Measurements from ENCODE around the gene BTNL2. TPM values are rescaled to one million over a fixed set of nuclear protein-coding genes. Genes with fewer than 3 reads are reported as not detected.

Gene BTNL2
- total RNA-seq, 1 donor from 2014 or later = not detected

DNA sequence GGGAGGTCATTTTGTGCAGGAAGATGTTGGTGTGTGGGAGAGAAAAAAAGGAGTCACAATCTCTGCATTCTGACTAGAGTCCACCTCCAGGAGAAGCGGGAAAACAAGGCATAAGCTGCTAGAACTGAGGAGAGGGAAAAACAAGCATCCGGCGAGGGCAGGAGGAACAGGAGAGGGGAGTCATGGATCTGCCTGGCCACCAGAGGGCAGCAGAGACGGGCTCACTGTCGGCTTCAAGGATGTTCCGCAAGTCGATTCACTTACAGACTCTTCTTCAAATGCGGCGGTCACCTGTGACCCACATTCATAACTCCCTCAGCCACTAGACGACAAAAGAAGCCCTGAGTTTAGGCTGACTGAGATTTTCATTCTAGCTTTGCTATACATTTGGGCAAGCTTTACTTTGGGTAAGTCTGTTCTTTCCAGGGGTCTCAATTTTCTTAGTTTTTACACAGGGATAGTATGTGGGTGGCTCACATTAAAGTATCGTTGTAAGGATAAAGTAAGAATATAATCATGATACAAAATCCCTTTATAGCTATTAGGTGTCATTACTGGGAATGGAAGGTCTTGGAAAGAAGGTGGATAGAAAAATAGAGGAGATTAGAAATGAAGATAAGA is 6.6 kb upstream of the BTNL2 start:
- DNase-seq (ENCODE audit: low read depth) = peak; percentile 63

DNA sequence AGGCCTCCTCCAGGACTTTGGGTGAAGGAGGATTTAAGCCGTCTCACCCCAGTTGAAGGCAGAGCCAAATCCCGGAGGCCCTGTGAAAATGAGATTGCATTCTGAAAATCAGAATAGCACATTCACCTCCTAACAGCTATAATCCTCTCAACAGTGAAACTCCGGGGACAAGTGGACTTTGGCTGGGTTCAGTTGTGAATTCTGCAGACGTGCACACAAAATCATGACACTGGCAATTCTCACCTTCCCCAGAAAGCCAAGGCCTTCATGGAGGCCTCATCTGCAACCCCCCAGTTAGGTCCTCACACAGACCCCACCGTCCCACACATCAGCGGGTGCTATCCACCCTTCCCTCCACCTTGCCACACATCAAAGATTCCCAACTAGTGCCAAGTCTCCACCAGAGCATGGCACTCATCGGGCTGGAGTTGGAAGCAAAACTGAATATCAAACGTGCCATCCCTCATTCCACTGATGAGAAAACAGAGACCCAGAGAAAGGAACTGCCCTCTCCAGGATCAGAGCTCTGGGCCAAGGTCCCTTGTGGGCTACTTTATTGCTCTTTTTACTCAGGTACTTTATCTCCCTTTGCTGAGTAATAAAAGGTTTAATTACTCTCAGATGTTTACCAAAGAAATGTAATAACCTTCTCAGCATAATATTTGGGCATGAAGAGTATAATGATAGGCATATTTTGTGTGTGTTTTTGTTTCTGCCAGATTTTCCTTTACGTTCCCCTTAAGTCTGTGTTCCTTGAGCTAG is 4.8 kb upstream of the BTNL2 start:
- DNase-seq (ENCODE audit: low read depth) = no peak

DNA sequence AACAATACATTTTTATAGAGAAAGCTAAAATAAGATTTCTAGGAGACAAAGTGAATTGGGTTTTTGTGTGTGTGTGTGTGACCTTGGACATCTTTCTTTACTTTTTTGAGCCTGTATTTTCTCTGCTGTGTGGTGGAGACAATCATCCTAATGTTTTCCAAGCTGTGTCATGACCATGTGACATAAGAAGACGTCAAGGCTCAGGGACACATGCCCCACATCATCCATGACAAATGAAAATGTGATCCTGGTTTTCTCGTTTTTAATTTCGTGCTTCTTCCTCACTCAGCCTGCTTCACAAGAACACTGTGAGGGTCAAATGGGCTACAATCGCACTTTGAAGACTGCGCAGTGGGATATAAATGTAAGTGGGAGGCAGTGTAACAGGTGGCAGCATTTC is 3.9 kb upstream of the BTNL2 start:
- DNase-seq (ENCODE audit: low read depth) = no peak

DNA sequence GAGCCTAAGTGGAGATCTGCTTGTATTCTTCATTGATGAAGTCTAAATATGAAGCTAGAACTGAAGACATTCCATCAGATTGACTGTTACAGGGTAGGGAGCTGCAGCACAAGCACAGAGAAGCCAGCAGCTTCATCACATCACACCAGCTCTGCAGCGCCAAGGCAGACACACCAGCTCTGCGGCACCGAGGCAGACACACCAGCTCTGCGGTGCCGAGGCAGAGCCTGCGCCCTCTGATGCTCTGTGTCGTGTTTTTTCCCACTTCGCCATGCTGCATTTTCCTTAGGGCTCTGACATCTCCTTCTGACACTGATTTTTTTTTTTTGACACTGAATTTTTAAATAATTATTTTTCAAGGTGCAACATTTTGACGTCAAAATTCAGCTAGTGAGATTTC is 784 bp downstream of the BTNL2 start:
- no peak for DNase-seq (ENCODE audit: low read depth)

DNA sequence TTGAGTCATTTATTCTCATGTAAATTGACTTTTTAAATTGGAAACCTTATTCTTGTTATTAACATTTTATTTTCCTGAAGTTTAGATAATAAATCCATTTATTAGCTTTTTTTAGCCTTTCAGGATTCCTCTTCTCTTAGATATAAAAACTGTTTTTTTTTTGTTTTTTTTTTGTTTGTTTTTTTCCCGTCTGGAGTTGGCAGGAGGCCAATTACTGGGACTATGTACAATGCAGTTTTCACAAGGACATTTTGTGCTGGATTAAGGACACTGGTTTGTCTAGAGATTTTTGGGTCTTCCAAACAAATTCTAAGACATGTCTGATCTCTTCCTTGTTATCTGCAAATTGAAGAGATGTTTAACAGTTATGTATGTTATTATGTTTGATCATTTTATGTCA is 1.3 kb downstream of the BTNL2 start:
- no peak for DNase-seq (ENCODE audit: low read depth)

DNA sequence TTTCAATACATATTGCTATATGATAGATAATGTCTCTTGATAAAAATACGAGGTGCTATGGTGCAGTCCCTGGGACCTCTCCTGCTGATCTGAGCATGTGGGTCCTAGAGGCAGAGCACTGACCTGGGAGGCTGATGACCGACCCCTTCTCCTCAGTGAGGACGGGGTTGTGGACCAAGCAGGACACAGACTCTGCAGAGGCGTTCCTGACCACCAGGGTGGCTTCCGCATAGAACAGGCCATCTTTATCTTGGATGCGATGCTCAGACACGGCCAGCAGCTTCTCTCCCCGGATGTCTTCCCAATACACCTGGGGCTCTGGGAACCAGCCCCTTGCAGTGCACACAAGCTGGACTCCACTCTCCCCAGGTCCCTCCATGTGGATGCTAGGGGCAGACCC is 4.2 kb downstream of the BTNL2 start:
- no peak for DNase-seq (ENCODE audit: low read depth)

DNA sequence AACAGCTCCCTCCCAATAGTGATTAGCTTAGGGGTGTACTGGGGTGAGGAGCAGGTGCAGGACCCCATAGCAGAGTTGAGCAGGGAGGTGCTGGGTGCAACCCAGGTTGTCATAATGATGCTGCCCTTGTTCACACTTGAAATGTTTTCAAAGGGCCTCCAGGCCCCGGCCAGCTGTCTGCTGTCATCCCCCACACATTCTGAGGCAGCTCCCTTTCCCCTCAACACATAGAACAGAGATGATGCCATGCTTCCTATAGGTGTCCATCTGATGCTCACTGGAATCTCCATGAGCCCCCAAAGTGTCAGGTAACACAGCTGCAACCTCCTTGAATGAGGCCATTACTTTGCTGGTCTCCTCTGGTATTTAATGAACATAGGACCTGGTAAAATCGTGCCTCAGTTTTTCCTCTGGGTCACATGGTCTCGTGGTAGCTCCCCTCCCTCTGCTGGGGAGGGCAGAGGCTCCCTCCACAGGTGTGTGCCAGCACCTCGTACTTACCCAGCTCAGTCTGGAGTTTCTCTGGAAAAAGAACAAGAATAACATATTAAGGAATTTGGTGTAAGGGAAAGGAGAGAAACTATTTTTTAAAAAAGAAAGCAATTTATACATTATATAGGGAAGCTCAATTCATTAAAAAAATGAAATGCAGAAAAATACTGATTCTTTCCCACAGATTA is 5.6 kb downstream of the BTNL2 start:
- DNase-seq (ENCODE audit: low read depth) = no peak

DNA sequence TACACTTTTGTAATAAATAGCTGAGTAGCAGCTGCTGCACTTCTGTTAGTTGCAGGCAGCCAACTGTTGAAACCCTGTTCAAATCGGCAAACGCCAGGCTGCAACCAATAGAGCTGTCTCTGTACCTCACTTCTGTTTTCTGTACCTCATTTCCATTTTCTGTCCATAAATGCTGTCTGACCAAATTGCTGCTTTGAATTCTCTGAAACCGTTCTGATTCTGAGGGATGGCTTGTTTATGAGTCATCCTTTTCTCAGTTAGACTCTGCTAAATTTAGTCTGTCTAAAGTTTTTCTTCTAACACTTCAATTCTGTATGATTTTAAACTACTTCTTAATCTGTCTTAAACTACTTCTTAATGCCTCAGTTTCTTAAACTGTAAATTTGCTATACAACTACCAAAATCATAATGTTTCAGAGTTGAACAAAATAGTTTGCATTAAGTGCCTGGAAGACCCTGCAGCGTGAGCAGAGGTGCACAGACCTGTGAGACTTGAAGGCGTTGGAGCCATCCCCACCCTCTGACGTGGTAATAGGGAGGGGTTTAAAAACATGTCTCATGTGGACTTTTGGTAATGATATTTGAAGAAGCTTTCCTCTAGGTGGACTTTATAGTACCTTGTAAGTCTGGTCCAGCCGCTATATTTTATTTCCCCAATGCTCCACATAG is 9.6 kb downstream of the BTNL2 start:
- DNase-seq (ENCODE audit: low read depth) = no peak

DNA sequence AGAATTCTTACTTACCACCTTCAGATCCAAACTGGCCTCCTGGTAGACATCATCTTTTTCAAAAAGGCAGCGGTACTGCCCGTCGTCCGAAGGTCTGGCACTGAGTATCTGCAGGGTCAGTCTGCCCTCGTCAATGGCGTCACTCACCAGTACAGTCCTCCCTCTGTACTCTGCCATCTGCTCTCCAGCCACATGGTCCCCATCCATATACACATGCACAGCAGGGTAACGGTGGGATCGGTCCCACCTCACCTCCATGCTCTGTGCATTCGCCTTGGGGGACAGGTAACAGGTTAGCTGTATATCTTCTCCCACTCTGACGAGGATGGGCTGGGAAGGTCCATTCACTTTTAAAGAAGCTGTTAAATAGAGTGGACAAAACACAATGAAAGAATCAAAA is 11.0 kb downstream of the BTNL2 start:
- DNase-seq (ENCODE audit: low read depth) = no peak

DNA sequence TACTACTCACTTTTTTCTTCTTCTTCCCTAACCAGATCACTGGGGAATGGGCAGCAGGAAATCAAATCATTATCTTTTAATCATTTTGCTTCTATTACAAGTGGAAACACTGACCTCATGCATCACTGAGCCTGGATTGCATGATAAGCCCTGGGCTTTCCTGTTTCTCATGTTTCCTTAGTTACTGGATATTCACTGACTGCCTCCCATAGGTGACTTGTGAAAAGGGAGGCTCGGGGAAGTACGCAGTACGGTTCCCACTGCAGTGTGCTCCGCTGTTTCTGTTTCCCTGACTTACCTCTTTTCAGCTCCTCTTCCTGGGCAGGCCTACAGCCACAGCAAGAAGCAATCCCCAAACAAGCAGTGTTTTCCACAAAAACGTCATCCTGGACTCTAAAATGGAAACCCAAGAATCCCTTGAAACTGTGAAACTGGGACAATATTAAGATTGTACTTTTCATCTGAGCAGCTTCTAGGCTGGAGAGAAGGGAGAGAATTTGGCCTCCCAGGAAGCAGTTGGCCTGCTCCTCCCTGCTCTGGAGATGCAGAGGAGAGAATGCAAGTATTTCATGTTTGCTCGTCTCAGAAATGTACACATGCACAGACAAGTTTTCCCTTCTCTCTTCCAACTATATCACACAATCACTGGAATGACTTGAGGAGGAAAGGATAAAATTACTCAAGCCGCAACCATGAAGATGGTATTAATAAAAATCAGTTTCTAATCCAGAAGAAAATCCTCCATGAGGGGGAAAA is 13.1 kb downstream of the BTNL2 start:
- DNase-seq (ENCODE audit: low read depth) = peak; percentile 87

DNA sequence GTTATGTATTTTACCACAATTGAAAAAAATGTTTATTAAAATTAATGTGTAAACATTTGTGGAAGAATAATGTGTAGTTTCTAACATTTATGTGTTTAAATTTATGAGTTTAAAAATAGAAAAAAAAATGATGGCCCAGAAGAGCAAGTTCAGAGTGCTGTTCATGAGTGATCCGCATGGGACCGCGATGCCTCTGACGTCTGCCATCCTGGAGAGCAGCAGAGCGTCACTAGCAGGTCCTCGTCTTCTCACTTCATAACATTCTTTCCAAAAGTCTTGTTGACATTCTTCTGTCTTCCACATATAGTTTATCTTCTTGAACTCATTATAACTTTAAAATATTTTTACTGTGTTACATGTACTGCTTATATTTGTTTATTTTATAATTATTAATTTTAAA is 15.5 kb downstream of the BTNL2 start:
- DNase-seq (ENCODE audit: low read depth) = no peak

DNA sequence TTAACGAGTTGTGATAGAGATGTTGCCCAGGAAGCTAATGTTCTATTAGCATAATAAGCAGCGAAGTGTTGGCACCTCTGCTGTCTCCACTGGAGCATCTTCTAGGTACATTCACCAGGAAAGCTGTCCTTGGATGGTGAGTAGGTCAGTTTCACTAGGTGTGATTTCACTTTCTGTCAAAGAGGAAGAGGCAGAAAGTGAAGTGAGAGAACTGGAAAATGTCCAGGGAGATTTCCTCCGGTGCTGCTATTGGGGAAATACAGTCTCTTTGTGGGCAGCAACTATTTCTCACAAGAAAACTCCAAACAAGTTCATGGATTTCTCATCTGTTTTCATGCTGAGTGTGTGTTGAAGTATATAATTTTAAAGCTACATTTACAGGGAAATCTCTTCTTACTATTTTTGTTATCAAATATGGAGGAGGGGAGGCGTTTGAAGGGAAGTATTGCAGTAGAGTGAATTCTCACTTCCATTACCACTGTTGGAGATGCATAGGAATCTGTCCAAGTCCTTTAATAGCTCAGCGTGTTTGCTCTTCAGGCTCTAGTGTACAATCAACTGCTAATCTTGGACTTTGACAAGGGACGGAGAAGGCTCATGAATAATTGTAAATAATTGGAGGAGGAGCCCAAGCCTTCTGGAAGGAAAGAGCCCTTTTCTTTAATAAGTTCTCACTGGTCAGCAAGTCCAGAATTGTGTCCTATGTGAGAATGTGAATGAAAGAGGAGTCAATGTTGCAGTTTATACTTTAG is 19.2 kb downstream of the BTNL2 start:
- no peak for DNase-seq (ENCODE audit: low read depth)

DNA sequence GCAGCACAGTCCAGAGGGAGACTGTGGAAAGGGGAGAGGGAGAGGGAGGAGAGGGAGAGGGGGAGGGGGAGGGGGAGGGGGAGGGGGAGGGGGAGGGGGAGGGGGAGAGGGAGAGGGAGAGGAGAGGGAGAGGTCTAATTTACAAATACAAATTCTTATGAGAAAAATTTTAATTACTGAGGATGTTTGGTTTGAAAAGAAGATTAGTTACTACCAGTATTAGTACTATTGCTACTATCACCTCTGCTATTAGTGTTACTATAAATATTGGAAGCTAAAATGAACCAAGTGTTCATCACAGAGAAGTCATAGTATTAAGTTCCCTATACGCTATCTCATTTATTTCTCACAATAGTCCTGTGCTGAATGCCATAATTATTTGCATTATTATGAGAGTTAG is 20.9 kb downstream of the BTNL2 start:
- DNase-seq (ENCODE audit: low read depth) = no peak

DNA sequence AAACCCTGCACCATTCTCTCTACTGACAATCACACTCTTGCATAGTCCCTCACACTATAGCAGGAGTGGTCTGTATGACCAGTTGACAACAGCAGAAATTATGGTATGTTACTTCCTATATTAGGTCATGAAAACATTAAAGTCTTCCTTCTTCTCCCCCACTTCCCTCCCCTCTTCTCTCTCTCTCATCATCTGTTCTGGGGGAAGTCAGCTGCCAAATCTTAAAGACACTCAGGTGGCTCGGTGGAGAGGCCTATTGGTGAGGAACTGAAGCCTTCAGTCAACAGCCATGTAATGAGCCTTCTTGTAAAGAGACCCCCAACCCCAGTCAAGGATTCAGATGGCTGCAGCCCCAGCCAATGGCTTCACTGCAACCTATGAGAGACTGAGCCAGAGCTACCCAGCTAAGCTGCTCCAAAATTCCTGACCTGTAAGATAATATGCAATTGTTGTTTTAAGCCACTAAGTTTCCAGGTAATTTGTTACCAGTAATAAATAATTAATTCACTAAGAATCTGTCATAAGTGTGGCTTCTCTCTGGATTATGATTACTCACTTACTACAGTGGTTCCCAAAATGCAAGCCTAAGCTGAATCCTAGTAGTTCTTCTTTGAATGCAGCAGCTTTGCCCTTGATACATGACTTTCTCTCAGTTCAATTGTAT is 24.1 kb downstream of the BTNL2 start:
- DNase-seq (ENCODE audit: low read depth) = no peak

DNA sequence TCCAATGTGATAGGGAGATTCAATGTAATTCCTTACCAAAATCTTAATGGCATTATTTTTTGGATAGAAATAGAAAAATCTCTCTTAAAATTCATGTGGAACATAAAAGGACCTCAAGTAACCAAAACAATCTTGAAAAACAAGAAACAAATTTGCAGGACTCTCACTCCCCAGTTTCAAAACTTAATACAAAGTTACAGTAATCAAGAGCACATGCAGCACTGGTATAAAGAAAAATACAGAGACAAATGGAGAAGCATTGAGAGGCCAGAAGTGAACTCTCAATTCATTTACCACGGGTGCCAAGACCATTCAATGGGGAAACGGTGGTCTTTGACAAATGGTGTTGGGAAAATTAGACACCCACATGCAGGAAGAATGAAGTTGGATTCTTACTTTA is 27.4 kb downstream of the BTNL2 start:
- no peak for DNase-seq (ENCODE audit: low read depth)

DNA sequence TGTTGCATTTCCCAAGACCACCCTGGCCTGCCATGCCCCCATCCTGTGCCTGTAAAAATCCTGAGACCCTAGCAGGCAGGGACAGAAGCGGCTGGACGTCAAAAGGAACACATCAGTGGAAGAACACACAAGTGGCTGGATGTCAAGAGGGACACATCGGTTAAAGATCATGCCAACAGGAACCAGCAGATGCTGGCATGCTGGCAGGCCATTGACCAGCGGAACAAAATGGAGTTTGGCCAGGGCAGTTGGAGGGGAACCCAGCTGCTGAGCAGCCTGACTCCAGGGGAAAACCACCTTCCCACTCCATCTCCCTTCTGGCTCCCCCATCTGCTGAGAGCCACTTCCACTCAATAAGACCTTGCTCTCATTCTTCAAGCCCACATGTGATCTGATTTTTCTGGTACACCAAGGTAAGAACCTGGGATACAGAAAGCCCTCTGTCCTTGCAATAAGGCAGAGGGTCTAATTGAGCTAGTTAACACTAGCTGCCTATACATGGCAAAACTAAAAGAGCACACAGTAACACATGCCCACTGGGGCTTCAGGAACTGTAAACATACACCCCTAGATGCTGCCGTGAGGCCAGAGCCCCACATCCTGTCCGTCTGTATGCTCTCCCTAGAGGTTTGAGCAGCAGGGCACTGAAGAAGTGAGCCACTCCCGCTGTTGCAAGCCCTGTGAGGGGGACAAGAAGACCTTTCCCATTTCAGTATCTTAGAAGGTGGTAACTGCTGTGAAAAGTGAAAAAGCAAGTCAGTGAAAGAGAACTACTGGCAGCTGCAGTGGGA is 31.0 kb downstream of the BTNL2 start:
- no peak for DNase-seq (ENCODE audit: low read depth)

DNA sequence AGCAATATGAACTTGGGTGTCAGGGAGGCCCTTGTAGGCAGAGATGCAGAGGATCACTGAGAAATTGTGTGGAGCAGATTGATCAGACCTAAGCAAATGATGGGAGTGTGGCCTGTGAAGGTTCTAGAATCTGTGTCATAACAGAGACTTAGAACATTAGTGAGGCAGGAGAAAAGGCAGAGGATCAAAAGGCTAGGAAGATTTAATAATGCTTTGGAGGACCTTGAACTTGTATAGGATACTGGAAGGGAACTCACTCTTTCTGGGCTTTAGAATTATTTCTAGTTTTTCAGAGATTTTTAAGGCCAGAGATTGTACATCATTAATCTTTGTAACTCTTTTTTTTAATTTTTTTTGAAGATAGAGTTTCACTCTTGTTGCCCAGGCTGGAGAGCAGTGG is 35.2 kb downstream of the BTNL2 start, which contains the start of gene TSBP1:
Gene TSBP1 (minus strand): TSS at position 101 of the 400 bp plus-strand sequence. CDS start 197 bp downstream, outside the sequence.
- DNase-seq (ENCODE audit: low read depth) = no peak

DNA sequence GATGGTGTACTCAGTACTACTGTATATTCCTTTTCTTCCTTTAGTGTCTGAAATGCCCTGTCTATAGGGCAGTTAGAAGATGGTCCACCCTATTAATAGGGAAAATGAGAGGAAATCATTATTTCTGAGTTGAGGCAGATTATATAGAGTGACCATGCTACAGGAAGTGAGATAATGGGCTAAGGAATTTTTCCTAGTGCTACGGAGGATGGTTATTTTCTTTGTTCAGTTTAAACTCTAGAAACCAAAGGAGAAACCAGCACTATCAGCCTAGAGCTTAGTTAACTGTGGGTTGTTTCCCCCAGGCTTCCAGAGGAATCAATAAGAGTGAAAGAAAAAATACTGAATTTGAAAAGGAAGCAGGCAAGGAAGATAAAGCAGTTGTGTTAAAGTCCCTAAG is 35.8 kb downstream of the BTNL2 start:
- DNase-seq (ENCODE audit: low read depth) = no peak

DNA sequence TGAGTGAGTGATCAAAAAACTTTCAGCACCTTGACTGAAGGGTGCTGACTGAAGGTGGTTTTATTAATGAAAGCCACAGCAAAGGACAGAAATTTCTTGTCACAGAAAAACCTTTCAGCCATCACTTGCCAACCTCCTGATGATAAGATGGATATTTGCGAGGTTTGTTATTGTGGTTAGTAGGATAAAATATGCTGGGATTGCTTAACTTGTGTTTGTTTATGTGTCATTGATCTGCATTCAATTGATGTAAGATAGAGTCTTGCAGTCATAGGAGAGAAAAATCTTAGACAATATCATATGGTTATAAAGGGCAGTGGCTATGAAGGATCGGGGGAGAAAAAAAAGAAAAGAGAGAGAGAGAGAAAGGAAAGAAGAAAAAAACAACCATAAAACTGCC is 36.5 kb downstream of the BTNL2 start:
- DNase-seq (ENCODE audit: low read depth) = peak; percentile 27

DNA sequence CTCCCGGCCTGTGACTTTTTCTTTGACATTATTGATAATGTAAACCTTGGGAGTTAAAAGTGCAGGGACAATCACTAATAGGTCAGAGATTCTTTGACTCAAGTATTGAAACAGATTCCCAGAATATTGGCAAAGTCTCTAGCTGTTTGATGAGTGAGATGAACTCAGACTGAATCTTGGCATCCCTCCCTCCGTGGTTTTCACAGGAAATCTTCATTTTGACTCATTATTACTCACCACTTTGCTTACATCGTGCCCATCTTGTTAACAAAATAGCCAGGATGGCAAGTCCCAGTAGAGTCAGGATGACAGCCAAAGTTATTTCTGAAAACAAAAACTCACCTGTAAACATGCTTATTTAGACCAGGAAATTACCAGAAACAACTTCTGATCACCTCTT is 37.3 kb downstream of the BTNL2 start:
- DNase-seq (ENCODE audit: low read depth) = peak; percentile 88

Measured in renal cortical epithelial cell (primary cell).